ENCODE results near the gene GHITM.

GRCh38 chr10:84118395-84119006 is 20.8 kb upstream of the GHITM start:
- TF ChIP-seq CTCF (IDR thresholded peaks at IDR 0.05): no peak
- TF ChIP-seq POLR2A (IDR thresholded peaks at IDR 0.05): no peak

All from prostate gland (tissue), 2 donors.